Activated CD8-positive, alpha-beta memory T cell treated with anti-CD3 and anti-CD28 coated beads, Interleukin-2, amount 50 U/mL, for 1 hour (primary cell): ENCODE results near the gene MTA3.
A peak's percentile ranks its signal among the peaks of the same experiment; 100 is the strongest.

Experiments used
- DNase-seq: peaks from one replicate; pipeline ENCODE4 v3.0.0-alpha.2; 2020; ENCODE audit errors: extremely low read depth

The MTA3 gene

DNA sequence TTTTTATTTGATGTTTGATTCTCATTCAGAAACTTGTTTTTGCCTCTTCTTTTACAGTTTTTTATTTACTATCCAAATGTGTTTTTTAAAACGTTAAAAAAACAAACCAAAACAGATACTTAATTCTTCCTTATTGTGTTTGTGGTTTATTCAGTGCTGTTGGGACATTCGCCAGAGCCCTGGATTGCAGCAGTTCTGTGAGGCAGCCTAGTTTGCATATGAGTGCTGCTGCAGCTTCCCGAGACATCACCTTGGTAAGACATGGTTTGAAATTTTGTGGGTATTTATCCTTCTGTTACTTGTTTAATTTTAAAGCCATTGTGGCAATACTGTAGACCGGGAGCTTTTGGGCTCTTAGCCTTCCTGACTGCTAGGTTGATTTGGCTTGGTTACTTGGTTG lies 91.2 kb downstream of the MTA3 start:
- no peak for DNase-seq

DNA sequence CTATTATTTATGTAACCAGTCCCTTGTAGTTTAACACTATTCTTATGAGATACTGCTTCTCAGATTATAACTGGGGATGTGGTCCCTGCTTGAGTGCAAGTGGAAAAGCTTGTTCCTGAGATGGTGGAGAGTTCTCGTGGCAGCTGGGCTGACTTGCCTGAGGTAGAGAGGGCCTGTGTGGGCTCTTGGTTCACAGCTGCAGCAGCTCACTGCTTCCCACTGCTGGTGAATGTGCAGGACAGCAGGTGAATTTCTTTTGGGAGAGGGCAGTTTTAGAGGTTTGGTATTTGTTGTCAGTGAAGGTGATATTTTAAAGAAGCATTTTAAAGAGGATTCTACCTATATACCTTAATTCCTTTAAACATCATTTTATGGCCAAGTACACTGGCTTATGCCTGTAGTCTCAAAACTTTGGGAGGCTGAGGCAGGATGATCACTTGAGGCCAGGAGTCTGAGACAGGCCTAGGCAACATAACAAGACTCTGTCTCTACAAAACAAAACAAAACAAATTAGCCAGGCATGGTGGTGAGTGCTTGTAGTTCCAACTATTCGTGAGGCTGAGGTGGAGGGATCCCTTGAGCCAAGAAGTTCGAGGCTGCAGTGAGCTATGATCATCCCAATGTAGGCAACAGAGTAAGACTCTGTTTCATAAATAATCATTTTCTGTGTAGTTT lies 94.8 kb downstream of the MTA3 start:
- DNase-seq: peak; percentile 36

DNA sequence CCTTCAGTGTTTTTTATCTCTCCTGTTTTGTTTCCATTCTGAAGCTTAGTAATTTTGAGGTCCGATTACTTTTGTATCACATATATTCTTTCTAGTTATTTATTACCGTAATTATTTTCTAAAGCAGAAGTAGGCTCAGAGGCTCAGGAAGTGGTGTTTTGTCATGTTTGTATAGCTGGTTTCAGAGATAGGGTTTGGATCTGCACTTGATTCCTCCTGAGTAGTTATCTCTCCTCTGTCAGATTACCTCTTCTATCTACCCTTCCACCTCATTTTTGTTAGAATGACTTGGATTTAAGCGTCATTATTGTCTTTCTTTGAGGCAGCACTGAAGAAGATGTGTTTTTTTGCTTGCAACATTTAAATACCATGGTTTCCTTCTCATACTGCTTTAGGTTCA lies 95.4 kb downstream of the MTA3 start:
- no peak for DNase-seq

DNA sequence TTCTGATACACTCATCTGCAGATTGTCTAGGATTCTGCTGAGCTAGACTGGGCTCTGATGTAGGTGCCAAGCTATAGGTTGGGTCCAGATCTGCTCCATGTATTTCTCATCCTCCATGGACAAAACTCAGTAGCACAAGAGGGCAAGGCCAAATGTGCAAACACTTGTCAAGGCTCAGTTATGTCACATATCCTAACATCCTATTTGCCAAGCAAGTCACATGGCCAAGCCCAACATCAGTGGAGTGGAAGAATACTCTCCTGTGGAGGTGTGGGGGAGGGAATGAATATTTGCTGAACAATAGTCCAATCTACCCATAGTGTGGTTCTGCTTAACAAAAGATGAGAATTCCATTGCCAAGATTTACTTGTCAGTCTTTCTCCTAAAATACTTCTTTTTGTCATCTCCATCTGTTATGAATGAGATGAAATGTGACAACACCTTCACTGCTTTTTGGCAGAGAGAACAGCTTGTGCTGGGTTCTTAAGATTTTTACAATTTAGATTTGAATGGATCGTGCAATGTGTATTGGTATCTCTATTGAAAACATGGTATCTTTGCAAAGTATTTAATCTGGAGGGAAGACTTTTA lies 105.7 kb downstream of the MTA3 start:
- no peak for DNase-seq

DNA sequence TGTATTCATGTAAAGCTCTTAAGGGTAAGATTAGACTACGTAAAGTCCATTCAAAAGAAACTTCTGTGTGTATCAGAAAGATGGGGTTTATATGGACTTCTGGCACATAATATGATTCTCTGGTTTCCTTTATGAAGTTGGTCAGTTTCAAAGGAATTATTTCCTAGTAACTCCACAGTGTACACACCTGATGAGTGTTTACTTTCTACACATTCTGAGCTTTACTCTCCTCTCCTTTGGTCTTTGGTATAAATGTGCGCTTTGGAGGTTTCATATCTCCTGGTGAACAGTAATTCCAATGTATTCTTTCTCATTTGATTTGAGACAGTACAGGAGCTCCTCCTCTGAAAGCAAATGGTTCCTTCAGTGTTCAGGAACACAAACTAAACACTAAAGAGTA lies 107.4 kb downstream of the MTA3 start:
- no peak for DNase-seq

DNA sequence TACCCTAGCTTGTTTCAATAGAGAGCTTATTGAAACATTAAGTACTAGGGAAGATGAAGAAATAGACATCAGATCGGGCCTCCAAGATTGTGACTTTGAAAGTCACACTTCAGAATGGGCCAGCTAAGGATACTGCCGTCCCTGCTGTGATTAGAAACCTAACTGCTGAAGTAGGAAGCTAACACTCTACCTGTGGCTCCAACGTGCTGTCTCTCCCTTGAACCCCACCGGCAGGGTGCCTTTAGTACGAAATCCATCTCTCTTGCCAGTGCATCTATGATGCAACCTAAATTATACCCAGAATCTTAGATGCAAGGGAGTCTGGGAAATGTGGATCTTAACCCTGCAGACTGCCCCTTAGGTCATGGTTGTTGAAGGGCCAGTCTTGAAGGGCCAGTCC lies 116.9 kb downstream of the MTA3 start:
- DNase-seq: no peak

DNA sequence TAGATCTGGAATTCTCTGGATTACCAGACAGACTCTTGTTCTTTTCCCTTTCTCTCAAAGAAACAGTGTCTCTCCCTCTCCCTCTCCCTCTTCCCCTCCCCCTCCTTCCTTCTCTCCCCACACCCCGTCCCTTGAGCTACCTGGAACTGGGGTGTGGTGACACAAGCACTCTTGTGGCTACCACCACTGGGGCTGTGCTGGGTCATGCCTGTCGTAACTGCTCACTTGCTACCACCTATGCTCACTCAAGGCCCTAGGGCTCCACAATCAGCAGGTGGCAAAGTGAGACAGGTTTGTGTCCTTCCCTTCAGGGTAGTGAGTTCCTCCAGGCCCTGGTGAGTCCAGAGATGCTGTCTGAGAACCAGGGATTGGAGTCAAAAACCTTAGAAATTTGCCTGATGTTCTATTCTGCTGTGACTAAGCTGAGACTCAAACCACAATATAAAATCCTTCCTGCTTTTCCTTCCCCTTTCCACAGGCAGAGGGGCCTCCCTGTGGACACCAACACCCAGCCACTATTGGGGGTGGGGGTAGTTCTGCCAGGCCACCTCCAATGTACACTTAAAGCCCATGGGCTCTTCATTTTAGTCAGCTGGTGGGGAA lies 124.7 kb downstream of the MTA3 start:
- no peak for DNase-seq

DNA sequence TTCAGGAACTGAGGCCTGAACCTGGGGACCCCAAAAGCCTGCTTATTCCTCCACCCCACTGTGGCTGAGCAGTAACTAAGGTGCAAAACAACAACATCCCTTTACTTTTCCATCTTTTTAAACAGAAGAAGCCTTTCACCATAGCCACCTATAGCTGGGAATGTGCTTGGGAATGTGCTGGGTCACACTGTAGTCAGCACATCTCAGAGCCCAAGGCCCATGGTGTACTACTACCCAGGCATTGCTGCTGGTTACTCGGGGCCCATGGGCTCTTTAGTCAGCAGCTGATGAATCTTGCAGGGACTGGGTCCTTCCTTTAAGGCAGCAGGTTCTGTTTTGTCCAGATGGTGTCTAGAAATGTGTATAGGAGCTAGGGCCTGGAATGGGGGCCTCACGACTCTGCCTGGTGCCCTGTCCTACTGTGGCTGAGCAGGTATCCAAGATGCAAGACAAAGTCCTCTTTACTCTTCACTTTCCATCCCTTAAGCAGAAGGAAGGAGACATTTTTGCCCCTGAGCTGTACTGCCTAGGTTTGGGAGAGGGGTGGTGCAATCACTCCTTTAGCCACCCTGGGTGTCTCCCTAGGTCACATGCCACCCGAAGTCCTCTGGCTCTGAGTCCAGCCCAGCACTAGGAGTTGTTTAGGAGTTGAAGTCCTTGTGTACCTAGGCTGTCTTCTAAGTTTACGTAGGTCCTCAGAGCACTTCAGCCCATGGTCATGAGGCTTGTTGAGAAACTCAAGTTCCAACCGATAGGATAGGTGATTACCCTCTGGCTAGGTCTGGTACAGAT lies 125.5 kb downstream of the MTA3 start:
- no peak for DNase-seq

DNA sequence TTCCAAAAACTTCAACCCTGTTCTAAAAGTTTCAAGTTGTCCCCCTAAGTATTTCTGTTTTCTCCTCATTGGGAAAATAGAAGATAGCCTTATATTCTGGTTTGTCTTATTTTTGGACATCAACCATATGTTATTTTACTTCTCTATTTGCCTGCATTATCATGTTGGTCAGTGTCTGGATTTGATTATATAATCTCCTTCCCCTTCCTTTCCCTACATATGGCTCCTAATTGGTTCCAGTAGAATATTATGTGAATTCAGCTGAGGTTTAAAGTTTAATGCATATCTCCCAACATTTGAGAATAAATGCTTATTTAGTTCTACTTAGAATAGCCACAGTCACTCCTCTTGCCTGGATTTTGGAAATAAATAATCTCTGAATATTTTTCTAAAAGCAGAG lies 128.6 kb downstream of the MTA3 start:
- DNase-seq: no peak

DNA sequence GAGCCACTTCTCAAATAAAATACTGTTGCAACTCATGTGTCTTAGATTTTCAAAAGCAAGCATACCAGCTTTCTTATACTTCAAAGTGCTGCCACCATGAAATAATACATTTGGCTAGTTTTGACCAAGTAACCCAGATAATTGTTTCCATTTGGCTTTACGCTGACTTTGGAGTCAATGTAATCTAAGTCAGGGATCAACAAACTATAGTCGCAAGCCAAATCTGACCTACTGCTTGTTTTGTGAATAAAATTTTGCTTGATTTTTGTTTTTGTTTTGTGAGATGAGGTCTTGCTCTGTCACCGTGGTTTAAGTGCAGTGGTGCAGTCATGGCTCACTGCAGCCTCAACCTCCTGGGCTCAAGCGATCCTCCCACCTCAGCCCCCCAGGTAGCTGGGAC lies 130.5 kb downstream of the MTA3 start:
- no peak for DNase-seq

DNA sequence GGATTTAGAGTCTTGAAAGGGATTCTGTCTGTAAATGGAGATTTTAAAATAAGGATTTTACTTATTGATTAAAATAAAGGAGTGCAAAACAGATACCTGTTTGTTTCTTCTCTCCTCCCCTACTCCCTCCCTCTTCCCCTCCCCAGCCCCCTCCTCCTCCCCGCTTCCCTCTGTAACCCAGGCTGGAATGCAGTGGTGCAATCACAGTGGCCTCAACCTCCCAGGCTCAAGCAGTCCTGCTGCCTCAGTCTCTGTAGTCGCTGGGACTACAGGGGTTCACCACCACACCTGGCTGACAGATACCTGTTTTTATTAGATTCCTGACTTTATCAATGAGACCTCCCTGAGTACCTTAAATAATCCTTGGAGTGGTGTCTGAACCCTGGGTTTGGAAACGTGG lies 138.4 kb downstream of the MTA3 start:
- DNase-seq: no peak

DNA sequence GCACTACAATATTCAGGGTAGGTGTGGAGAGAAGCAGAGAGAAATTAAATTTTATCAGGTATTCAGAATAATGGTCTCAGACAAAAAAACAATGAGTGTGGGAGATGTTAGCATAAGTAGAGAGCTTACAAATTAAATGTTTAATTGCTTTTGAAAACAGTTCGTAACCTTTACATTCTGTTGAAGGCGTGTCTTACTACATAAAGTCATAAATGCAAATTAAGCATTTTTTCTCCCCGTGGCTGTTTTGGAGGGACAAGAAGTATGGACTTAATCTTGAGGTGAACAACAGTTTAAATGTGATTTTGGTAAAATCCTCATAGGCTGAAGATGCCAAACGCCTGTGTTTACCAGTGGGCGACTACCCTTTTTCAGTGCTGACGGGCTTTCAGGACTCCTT lies 139.7 kb downstream of the MTA3 start:
- no peak for DNase-seq

DNA sequence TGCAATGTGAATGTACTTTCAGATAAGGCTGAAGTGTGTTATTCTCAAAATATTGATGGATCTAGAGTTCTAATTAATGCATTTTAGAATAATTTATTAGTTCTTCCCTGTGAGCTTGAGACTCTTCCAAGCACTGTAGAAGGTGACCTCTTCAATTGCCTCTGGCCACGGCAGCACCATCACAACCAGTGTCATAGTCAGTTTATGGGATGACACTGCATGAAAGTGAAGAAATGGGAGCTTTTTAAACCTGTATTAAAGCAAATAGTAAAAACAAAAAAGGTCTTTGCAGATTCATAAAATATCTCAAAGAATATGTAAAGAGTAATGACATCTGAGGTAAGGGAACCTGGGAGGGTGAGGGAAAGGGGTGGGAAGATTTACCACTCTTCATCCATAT lies 143.5 kb downstream of the MTA3 start:
- DNase-seq: no peak

DNA sequence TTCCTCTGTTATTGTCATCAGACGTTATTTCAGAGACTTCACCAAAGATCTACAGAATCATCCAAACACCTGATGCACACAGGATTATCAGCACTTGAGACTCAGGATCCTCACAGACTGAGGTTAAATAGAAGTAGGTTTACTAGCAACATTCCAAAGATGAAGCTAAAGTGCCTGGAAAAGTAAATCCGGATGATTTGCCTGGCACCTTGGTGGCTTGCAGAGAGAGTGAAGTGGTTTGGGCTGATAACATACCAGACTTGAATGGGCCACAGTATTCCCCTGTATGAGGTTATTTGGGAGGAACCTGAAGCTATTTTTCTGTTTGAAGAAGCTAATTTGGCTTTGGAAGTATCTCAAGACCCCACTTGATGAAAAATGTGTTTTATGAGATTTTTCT lies 144.5 kb downstream of the MTA3 start:
- DNase-seq: no peak

DNA sequence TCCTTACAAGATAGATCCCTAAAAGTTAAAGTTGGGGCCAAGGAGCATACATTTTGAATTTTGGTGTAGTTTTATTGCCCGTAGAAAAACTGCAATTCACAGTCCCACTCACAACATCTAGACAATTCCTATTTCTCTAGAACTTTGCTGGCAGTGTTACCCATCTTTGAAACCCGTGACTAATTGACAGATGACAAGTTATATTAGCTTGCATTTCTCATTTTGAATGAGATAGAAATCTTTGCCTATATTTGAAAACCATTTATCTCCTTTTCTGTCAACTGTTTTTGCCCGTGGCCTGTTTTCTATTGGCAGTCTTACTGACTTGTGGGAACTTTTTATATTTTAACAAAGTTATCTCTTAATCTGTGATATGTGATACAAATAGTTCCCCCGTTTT lies 145.5 kb downstream of the MTA3 start:
- no peak for DNase-seq

DNA sequence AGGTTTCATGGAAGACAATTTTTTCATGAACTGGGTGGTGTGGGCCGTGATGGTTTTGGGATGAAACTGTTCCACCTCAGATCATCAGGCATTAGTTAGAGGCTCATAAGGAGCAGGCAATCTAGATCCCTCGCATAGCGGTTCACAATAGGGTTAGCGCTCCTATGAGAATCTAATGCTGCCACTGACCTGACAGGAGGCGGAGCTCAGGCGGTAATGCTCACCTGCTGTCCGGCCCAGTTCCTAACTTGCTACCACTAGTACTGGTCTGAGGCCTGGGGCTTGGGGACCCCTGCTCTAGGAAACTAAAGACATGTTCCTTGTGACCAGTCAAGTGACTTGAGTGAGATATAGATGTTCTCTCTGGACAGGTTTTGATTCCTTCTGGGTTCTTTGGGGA lies 146.3 kb downstream of the MTA3 start:
- no peak for DNase-seq

DNA sequence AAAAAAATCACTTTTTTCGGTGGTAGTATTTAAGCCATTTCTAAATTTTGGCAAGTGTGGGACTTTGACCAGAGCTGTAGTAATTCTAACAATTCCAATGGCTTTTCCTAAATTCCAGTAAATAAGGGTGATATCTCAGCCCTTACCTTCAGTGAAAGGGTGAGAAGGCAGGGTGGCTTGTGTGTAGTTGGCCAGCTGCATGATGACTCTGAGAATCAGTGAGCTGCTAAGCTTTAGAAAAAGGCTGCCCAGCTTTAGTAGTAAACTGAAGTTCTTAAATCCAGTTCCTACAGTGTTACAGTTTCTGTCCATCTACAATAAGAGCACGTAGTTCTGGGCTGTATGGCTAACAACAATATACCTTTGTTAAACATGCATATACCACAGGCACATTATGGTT lies 153.5 kb downstream of the MTA3 start:
- DNase-seq: no peak

DNA sequence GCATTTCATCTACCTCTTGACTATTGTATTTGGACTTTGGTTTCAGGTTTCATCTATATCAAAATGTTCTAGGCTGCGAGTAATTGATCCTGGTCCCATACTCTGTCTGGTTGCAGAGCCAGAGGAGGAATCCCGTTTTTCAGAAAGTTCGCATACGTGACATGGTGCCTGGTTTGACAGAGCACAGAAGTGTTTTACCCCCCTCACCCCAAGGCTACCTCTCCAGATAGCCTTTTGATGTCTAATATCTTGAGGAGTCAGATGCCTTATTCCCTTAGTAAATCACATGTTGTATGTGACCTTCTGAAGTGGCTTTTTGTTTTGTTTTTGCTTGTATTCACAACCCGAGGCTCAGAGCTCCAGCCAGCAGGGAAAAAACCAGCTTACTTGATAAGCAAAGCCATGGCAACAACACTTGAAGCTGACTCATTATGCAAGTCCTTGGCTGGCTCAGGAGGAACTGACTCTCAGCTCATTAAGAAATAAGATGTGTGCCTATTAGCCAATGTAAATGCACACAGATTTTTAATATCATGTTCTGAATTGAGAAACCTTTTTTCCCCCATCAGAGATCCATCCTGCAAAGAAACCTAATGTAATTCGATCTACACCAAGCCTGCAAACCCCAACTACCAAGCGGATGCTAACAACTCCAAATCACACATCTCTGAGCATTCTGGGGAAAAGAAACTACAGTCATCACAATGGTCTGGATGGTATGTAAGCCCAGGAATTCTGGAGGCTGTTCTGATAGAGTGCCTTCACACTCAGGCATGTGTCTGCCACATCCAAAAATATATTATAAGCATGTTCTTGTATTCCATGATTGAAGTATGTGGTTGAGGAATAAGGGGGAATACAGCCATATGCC lies 154.1 kb downstream of the MTA3 start:
- no peak for DNase-seq

DNA sequence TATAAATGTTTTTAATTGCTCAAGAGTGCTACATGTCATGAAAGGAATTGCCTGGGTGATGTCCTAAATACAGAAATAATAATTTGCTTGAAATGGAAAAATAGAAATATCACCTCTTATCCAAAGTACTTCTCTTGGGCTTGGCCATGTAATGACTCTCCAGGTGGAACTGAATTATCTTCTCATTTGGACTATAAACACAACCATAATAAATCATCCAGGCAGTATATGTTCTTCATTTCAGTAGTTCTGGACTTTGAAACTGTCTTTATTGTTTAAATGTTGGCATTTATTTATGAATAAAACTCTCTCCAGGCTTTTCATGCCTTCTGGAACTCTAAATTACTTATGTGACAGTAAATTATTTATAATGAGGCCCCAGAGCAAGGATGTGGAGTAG lies 155.0 kb downstream of the MTA3 start:
- DNase-seq: no peak

DNA sequence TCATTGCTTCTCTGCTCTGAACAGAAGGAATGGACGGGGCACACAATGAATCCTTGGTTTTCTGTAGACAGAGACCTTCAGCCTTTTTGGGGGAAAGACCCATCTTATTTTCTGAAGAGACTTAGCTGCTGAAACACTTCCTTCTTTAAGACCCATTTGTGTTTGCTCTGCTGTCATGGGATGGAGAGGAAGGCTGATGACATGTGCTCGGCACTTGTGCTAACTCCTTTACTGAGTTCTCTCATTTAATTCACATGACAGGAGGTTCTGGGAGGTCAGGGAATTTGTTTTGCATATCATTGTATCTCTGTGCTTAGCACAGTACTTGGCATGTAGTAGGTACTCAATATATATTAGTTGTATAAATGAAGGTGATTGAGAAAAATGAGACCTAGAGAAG lies 156.5 kb downstream of the MTA3 start:
- DNase-seq: no peak

DNA sequence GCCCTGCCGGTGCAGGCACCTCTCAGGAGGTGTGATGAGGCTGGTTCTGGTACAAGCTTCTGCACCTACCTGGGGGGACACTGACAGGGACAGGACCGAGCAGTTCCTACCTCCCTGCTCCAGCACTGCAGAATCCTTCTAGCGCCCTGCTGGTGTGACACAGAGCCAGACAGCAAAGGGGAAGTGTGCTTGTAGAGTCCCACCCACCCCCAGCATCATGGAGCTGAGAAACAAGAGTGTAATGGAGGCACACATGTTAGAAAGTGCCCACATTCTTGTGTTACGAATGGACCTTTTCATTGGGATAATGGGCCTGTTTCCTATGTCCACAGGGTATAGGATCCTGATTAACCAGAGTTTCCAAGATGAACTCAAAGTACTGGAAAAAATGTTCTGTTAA lies 157.2 kb downstream of the MTA3 start:
- DNase-seq: no peak

DNA sequence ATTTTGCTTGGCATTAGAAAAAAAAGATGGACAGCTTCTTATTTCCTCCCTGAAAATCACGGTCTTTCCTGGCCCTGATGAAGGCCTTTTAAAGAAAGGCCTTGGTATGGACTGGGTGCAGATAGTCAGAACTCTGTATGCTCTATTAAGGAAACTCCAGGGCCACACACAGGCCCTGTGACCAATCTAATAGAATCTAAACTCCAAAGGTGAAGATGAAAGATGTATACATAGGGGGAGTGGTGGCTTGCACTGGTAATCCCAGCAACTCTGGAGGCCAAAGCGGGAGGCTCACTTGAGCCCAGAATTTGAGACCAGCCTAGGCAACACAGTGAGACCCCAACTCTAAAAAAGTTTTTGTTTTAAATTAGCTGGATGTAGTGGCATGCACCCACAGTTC lies 158.2 kb downstream of the MTA3 start:
- DNase-seq: no peak
